Esophagus squamous epithelium (tissue), 5 donors: ENCODE measurements around the gene MTM1. TPM values are rescaled to one million over a fixed set of nuclear protein-coding genes. Genes with fewer than 3 reads are reported as not detected.

Experiments
- DNase-seq: peaks from one replicate; lab custom pipeline; 2025; lab: John Stamatoyannopoulos, UW
- H3K27ac ChIP-seq, 4 donors: fragments of 200-600 bp; sonication (generic); one replicate each; pipeline ENCODE4 v1.5.1; 2016 to 2019; ENCODE audit warnings: mild to moderate bottlenecking in 1 of 4
- H3K27me3 ChIP-seq, 4 donors: fragments of 200-600 bp; sonication (generic); 1 replicate in 3 of 4; 2 replicates in 1 of 4; pipeline versions ENCODE4 v1.5.1 to v1.6.0; 2017 to 2021; ENCODE audit warnings: antibody characterized with exemption in 1 of 4
- H3K36me3 ChIP-seq, 3 donors: fragments of 200-600 bp; sonication (generic); one replicate each; pipeline ENCODE4 v1.5.1; 2016 to 2019
- H3K4me1 ChIP-seq, 3 donors: fragments of 200-600 bp; sonication (generic); one replicate each; pipeline ENCODE4 v1.5.1; 2017 to 2019
- H3K4me3 ChIP-seq, 4 donors: fragments of 200-600 bp; sonication (generic); 1 replicate in 3 of 4; 2 replicates in 1 of 4; pipeline ENCODE4 v1.5.1; 2016 to 2019; ENCODE audit warnings: mild to moderate bottlenecking in 2 of 4, moderate library complexity in 1 of 4
- H3K9me3 ChIP-seq, 3 donors: fragments of 200-600 bp; sonication (generic); one replicate each; pipeline ENCODE4 v1.5.1; 2016 to 2019
- CTCF ChIP-seq, 6 experiments: fragments of 450-650 bp in 4 of 6; fragments of 200-600 bp in 2 of 6; sonication (generic) in 2 of 6; IDR thresholded peaks; one replicate each; pipeline ENCODE4 v1.5.1; 2016 to 2019; ENCODE audit warnings: antibody characterized with exemption in 6 of 6, mild to moderate bottlenecking in 4 of 6, moderate library complexity in 4 of 6
- POLR2A ChIP-seq, 4 donors: fragments of 450-650 bp; IDR thresholded peaks; one replicate each; pipeline ENCODE4 v1.6.1; 2017; ENCODE audit warnings: antibody characterized with exemption in 4 of 4, mild to moderate bottlenecking in 4 of 4, moderate library complexity in 3 of 4
- whole genome bisulfite sequencing, 2 donors: methylation state at CpG; one replicate each; pipeline ENCODE4 v1.1.5; 2018; 5-methylcytosine and 5-hydroxymethylcytosine counted together
- intact Hi-C: fragments of 100-400 bp; cut with DNase I; formaldehyde crosslinking; loops from one replicate; pipeline ENCODE4 v1.15.0; 2022
- total RNA-seq, 4 donors: library from RNA; depleted of rRNA; stranded (reverse); fragments of >200 nt; gene quantifications; one replicate each; pipeline ENCODE4 v1.1.0, GENCODE V29; 2016
- donor health status: DM: yes; HTN: yes; CAD: no.

The MTM1 gene
- total RNA-seq, 4 donors from 2014 or later = 9.1 to 13.7 (median 11.4) TPM

DNA sequence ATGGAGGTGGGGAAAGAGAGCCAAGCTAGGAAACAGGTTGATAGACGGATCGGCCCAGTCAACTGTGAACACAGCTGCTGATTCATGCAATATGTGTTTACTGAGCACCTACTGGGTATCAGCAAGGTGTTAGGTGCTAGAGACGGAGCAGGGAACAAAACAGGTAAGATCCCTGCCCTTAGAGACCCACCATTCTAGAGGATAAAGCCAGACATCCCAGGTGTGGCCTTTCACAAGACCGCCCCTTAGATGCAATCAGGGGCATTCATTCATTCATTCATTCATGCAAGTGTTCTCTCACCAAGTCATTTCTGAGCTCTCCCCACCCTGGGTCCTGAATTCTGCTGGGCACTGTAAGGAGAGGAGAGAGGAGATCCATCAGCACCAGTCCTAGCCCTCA is 20.2 kb upstream of the MTM1 start:
- H3K4me3 ChIP-seq = peak overlapping the region in 3 of 4 donors; percentile 43 to 65 (median 43)
- peak overlapping the region; percentile 70 to 86 (median 76) for H3K27ac ChIP-seq

GRCh38 chrX:150548684-150549083 is 19.7 kb upstream of the MTM1 start:
- no peak for DNase-seq
- Histone ChIP-seq H3K27me3 (no peaks in the 10 kb centered on the region), H3K27ac (peak overlapping the region in 1 of 4 donors; percentile 80), H3K36me3 (no peaks in the 10 kb centered on the region), H3K4me1 (peaks cover 5 to 35% (median 14%) of the 10 kb centered on the region in 3 donors), H3K9me3 (no peaks in the 10 kb centered on the region), H3K4me3 (no peak overlapping the region)
- WGBS, 2 donors = 40 to 47% methylated on average over 1 to 2 of the region's 2 CpGs
- TF ChIP-seq CTCF (IDR thresholded peaks at IDR 0.05) = no peak
- TF ChIP-seq POLR2A (IDR thresholded peaks at IDR 0.05) = no peak
- intact Hi-C loops = no loop called here

More for the DNA sequence above, 20.2 kb upstream of the MTM1 start:
- no peaks in the 10 kb centered on the region for H3K36me3 ChIP-seq
- 86% methylated on average over 2 of the region's 4 CpGs; no CpG with 5 or more reads in 1 of the 2 donors for WGBS, 2 donors
- intact Hi-C loops = no loop called here
- H3K27me3 ChIP-seq = no peaks in the 10 kb centered on the region
- peaks cover 5 to 35% (median 14%) of the 10 kb centered on the region in 3 donors for H3K4me1 ChIP-seq
- DNase-seq = no peak
- H3K9me3 ChIP-seq = no peaks in the 10 kb centered on the region
- no peak for TF ChIP-seq CTCF (IDR thresholded peaks at IDR 0.05)
- TF ChIP-seq POLR2A (IDR thresholded peaks at IDR 0.05) = no peak

GRCh38 chrX:150551963-150552362 is 16.5 kb upstream of the MTM1 start:
- intact Hi-C loops = no loop called here
- H3K27me3 ChIP-seq = no peaks in the 10 kb centered on the region
- H3K4me1 ChIP-seq = peaks cover 5 to 20% (median 11%) of the 10 kb centered on the region in 3 donors
- H3K9me3 ChIP-seq = no peaks in the 10 kb centered on the region
- no peak overlapping the region for H3K4me3 ChIP-seq
- no peak for DNase-seq
- TF ChIP-seq POLR2A (IDR thresholded peaks at IDR 0.05) = no peak
- TF ChIP-seq CTCF (IDR thresholded peaks at IDR 0.05) = no peak
- no peak overlapping the region for H3K27ac ChIP-seq
- WGBS, 2 donors = 65 to 100% methylated on average over 2 to 3 of the region's 3 CpGs
- H3K36me3 ChIP-seq = no peaks in the 10 kb centered on the region

- H3K4me3 ChIP-seq = no peak overlapping the region
- TF ChIP-seq POLR2A (IDR thresholded peaks at IDR 0.05) = no peak
- TF ChIP-seq CTCF (IDR thresholded peaks at IDR 0.05) = no peak
- no peaks in the 10 kb centered on the region for H3K9me3 ChIP-seq
- DNase-seq = no peak
- no peaks in the 10 kb centered on the region for H3K4me1 ChIP-seq
- no peak overlapping the region for H3K27ac ChIP-seq
- intact Hi-C loops = no loop called here
- H3K27me3 ChIP-seq = no peaks in the 10 kb centered on the region
- 76% methylated on average over 4 of the region's 7 CpGs; no CpG with 5 or more reads in 1 of the 2 donors for WGBS, 2 donors
- no peaks in the 10 kb centered on the region for H3K36me3 ChIP-seq
Measured at GRCh38 chrX:150558424-150558823, 10.0 kb upstream of the MTM1 start.

DNA sequence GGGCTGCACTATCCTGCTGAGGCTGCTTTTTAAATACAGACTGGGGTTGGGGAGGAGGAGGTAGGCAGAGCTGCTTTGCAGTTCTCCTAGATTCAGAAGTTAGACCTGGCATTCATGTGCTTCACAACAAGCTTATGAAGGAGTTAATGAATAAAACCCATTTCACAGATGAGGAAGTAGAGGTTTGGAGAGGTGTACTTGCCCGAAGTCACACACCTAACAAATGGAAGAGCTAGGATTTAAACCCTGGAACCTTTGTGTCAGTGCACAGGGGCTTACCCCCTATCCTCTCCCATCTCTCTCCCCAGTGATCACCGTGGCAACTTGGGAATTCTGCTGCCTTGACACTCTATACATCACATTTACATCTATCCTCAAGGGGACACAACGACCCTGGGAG is 3.6 kb upstream of the MTM1 start:
- Histone ChIP-seq H3K4me1 (peaks cover 0 to 7% (median 1%) of the 10 kb centered on the region in 3 donors), H3K36me3 (no peaks in the 10 kb centered on the region), H3K4me3 (no peak overlapping the region), H3K9me3 (no peaks in the 10 kb centered on the region), H3K27me3 (no peaks in the 10 kb centered on the region), H3K27ac (no peak overlapping the region)
- TF ChIP-seq CTCF (IDR thresholded peaks at IDR 0.05) (no peak), POLR2A (IDR thresholded peaks at IDR 0.05) (no peak)
- WGBS, 2 donors = 34 to 40% methylated on average over 2 to 3 of the region's 3 CpGs
- DNase-seq = no peak
- intact Hi-C loops = no loop called here
